Measurements from ENCODE around the gene TBXA2R. TPM values are rescaled to one million over a fixed set of nuclear protein-coding genes. Genes with fewer than 3 reads are reported as not detected.
"Not testable (repeated sequence)": the region's sequence is repeated elsewhere in the genome, so short reads cannot be mapped to it uniquely, and the experiment has no call there.

TBXA2R gene
- total RNA-seq, 1 donor from 2014 or later, result 0.47 TPM

- Mint-ChIP-seq H3K36me3 (peaks cover 2% of the 10 kb centered on the region), H3K27me3 (ENCODE audit: low read depth) (no peaks in the 10 kb centered on the region), H3K4me3 (no peak overlapping the region), H3K9me3 (no peaks in the 10 kb centered on the region), H3K4me1 (peaks cover 1% of the 10 kb centered on the region), H3K27ac (no peak overlapping the region)
- TF ChIP-seq CTCF (IDR thresholded peaks at IDR 0.05; ENCODE audit: unreplicated experiment), result no peak
- no peak for DNase-seq (ENCODE audit: low spot score in 2 of 2, unreplicated experiment in 2 of 2)
Observed at GRCh38 chr19:3632098-3632497, 25.4 kb upstream of the TBXA2R start.

- H3K9me3 Mint-ChIP-seq, result no peaks in the 10 kb centered on the region
- TF ChIP-seq CTCF (IDR thresholded peaks at IDR 0.05; ENCODE audit: unreplicated experiment), result no peak
- H3K4me1 Mint-ChIP-seq, result peaks cover 8% of the 10 kb centered on the region
- DNase-seq (ENCODE audit: low spot score in 2 of 2, unreplicated experiment in 2 of 2), result no peak
- H3K36me3 Mint-ChIP-seq, result peaks cover 2% of the 10 kb centered on the region
- H3K27ac Mint-ChIP-seq, result no peak overlapping the region
- no peak overlapping the region for H3K4me3 Mint-ChIP-seq
- no peaks in the 10 kb centered on the region for H3K27me3 Mint-ChIP-seq (ENCODE audit: low read depth)
Observed at GRCh38 chr19:3631053-3631861, 24.6 kb upstream of the TBXA2R start.

DNA sequence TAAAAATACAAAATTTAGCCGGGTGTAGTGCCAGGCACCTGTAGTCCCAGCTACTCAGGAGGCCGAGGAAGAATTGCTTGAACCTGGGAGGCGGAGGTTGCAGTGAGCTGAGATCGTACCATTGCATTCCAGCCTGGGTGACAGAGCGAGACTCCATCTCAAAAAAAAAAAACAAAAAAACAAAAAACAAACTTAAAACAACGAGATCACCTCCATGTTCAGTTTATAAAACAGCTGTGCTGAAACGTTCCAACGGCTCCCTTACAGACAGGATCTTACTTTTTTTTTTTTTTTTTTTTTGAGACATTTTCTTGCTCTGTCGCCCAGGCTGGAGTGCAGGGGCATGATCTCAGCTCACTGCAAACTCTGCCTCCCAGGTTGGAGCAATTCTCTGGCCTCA, 22.1 kb upstream of the TBXA2R start:
- not testable (repeated sequence) for H3K36me3 Mint-ChIP-seq; H3K4me3 Mint-ChIP-seq; DNase-seq (ENCODE audit: low spot score in 2 of 2, unreplicated experiment in 2 of 2); H3K27ac Mint-ChIP-seq; H3K9me3 Mint-ChIP-seq; H3K27me3 Mint-ChIP-seq (ENCODE audit: low read depth)
- peaks cover 25% of the 10 kb centered on the region for H3K4me1 Mint-ChIP-seq

- Mint-ChIP-seq H3K36me3 (peaks cover 2% of the 10 kb centered on the region), H3K27ac (peak overlapping the region; percentile 99), H3K9me3 (no peaks in the 10 kb centered on the region), H3K27me3 (ENCODE audit: low read depth) (no peaks in the 10 kb centered on the region), H3K4me3 (no peak overlapping the region), H3K4me1 (peaks cover 25% of the 10 kb centered on the region)
- DNase-seq (ENCODE audit: low spot score in 2 of 2, unreplicated experiment in 2 of 2), result no peak
- TF ChIP-seq CTCF (IDR thresholded peaks at IDR 0.05; ENCODE audit: unreplicated experiment), result no peak
Observed at GRCh38 chr19:3627351-3627723, 20.7 kb upstream of the TBXA2R start.

- Mint-ChIP-seq H3K9me3 (no peaks in the 10 kb centered on the region), H3K4me3 (peak within 1 kb of the TSS; percentile 84), H3K27ac (peak within 1 kb of the TSS; percentile 99), H3K36me3 (peaks cover 4% of the 10 kb centered on the region), H3K4me1 (peaks cover 25% of the 10 kb centered on the region), H3K27me3 (ENCODE audit: low read depth) (no peaks in the 10 kb centered on the region)
- no peak for TF ChIP-seq CTCF (IDR thresholded peaks at IDR 0.05; ENCODE audit: unreplicated experiment)
- peak; percentile 95 to 96 for DNase-seq (ENCODE audit: low spot score in 2 of 2, unreplicated experiment in 2 of 2)
Observed at GRCh38 chr19:3626473-3627350, 20.0 kb upstream of the TBXA2R start, which contains the start of gene CACTIN. TSS of gene CACTIN (minus strand) at chr19:3626790. CDS start at chr19:3626762, 28 bp downstream.

GRCh38 chr19:3625996-3626472, 19.4 kb upstream of the TBXA2R start:
- Mint-ChIP-seq H3K4me1 (peaks cover 25% of the 10 kb centered on the region), H3K36me3 (peaks cover 4% of the 10 kb centered on the region), H3K9me3 (no peaks in the 10 kb centered on the region), H3K27ac (peak overlapping the region; percentile 99), H3K4me3 (peak overlapping the region; percentile 84), H3K27me3 (ENCODE audit: low read depth) (no peaks in the 10 kb centered on the region)
- no peak for DNase-seq (ENCODE audit: low spot score in 2 of 2, unreplicated experiment in 2 of 2)
- no peak for TF ChIP-seq CTCF (IDR thresholded peaks at IDR 0.05; ENCODE audit: unreplicated experiment)

Data from mesothelial cell of epicardium (in vitro differentiated cells).